Peyer's patch (tissue), 4 donors: ENCODE results near the gene PC. TPM values are rescaled to one million over a fixed set of nuclear protein-coding genes. Genes with fewer than 3 reads are reported as not detected.

Source experiments
- DNase-seq, 3 donors: peaks; one replicate each; pipeline ENCODE4 v3.0.0-alpha.2; 2017 to 2019
- H3K27ac ChIP-seq, 4 donors: fragments of 200-600 bp; sonication (generic); one replicate each; pipeline ENCODE4 v1.5.1; 2016 to 2019
- H3K27me3 ChIP-seq, 2 donors: fragments of 200-600 bp; sonication (generic); one replicate each; pipeline ENCODE4 v1.5.1; 2019
- H3K36me3 ChIP-seq, 3 donors: fragments of 200-600 bp; sonication (generic); one replicate each; pipeline ENCODE4 v1.5.1; 2016 to 2019
- H3K4me1 ChIP-seq, 4 donors: fragments of 200-600 bp; sonication (generic); one replicate each; pipeline ENCODE4 v1.5.1; 2016 to 2019
- H3K4me3 ChIP-seq, 4 donors: fragments of 200-600 bp; sonication (generic); 1 replicate in 3 of 4; 2 replicates in 1 of 4; pipeline ENCODE4 v1.5.1; 2016 to 2019; ENCODE audit warnings: mild to moderate bottlenecking in 1 of 4
- H3K9me3 ChIP-seq, 4 donors: fragments of 200-600 bp; sonication (generic); one replicate each; pipeline ENCODE4 v1.5.1; 2016 to 2019; ENCODE audit warnings: mild to moderate bottlenecking in 1 of 4
- CTCF ChIP-seq, 6 experiments: fragments of 450-650 bp in 4 of 6; fragments of 200-600 bp in 2 of 6; sonication (generic) in 1 of 6; IDR thresholded peaks; one replicate each; pipeline ENCODE4 v1.5.1; 2017 to 2019; ENCODE audit warnings: antibody characterized with exemption in 6 of 6, mild to moderate bottlenecking in 3 of 6, moderate library complexity in 1 of 6
- POLR2A ChIP-seq, 2 donors: fragments of 450-650 bp; IDR thresholded peaks; one replicate each; pipeline ENCODE4 v1.5.1; 2017; ENCODE audit warnings: antibody characterized with exemption in 2 of 2, mild to moderate bottlenecking in 2 of 2, moderate library complexity in 2 of 2
- total RNA-seq, 4 donors: library from RNA; depleted of rRNA; stranded (reverse); fragments of >200 nt; gene quantifications; one replicate each; pipeline ENCODE4 v1.1.0, GENCODE V29; 2016

PC gene
- total RNA-seq, 4 donors from 2014 or later, result 15.7 to 88.9 (median 77.2) TPM

GRCh38 chr11:66912911-66913310, 45.3 kb downstream of the PC start:
- Histone ChIP-seq H3K4me1 (no peaks in the 10 kb centered on the region), H3K9me3 (no peaks in the 10 kb centered on the region), H3K27me3 (no peaks in the 10 kb centered on the region), H3K4me3 (no peak overlapping the region), H3K36me3 (no peaks in the 10 kb centered on the region), H3K27ac (no peak overlapping the region)
- DNase-seq, result no peak
- TF ChIP-seq POLR2A (IDR thresholded peaks at IDR 0.05) (no peak), CTCF (IDR thresholded peaks at IDR 0.05) (no peak)

GRCh38 chr11:66912361-66912760, 45.8 kb downstream of the PC start:
- Histone ChIP-seq H3K4me3 (no peak overlapping the region), H3K27me3 (no peaks in the 10 kb centered on the region), H3K9me3 (no peaks in the 10 kb centered on the region), H3K27ac (no peak overlapping the region), H3K4me1 (no peaks in the 10 kb centered on the region), H3K36me3 (no peaks in the 10 kb centered on the region)
- no peak for DNase-seq
- TF ChIP-seq POLR2A (IDR thresholded peaks at IDR 0.05) (no peak), CTCF (IDR thresholded peaks at IDR 0.05) (no peak)

DNA sequence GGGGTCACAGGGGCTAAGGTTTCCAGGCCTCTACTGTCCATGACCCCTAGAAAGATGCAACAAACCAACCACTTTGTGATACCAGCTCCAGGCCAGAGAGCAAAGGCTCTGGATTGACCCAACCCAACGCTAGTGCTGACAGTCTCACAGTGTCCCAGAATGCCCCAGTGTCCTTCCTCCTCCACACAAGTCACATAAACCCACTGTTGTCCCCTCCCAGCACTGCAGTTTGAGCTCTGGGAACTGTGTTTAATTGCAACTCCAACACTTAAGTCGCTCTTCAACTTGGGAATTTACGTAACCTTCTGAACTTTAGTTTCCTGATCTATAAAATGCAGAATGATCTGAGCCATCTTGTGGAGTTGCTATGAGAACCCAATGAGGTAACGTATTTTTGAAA, 47.5 kb downstream of the PC start:
- Histone ChIP-seq H3K27ac (no peak overlapping the region), H3K27me3 (no peaks in the 10 kb centered on the region), H3K4me3 (no peak overlapping the region), H3K9me3 (no peaks in the 10 kb centered on the region), H3K4me1 (no peaks in the 10 kb centered on the region), H3K36me3 (no peaks in the 10 kb centered on the region)
- no peak for TF ChIP-seq CTCF (IDR thresholded peaks at IDR 0.05)
- TF ChIP-seq POLR2A (IDR thresholded peaks at IDR 0.05), result no peak
- DNase-seq, result no peak

GRCh38 chr11:66910016-66910415, 48.2 kb downstream of the PC start:
- H3K4me1 ChIP-seq, result no peaks in the 10 kb centered on the region
- H3K27me3 ChIP-seq, result no peaks in the 10 kb centered on the region
- no peaks in the 10 kb centered on the region for H3K36me3 ChIP-seq
- no peak for DNase-seq
- H3K4me3 ChIP-seq, result no peak overlapping the region
- no peaks in the 10 kb centered on the region for H3K9me3 ChIP-seq
- no peak overlapping the region for H3K27ac ChIP-seq
- no peak for TF ChIP-seq POLR2A (IDR thresholded peaks at IDR 0.05)
- no peak for TF ChIP-seq CTCF (IDR thresholded peaks at IDR 0.05)

- Histone ChIP-seq H3K4me1 (no peaks in the 10 kb centered on the region), H3K27ac (no peak overlapping the region)
- DNase-seq, result no peak
Measured at GRCh38 chr11:66909181-66909580, 49.0 kb downstream of the PC start.

More at GRCh38 chr11:66909181-66909580, 49.0 kb downstream of the PC start:
- Histone ChIP-seq H3K27me3 (no peaks in the 10 kb centered on the region), H3K9me3 (no peaks in the 10 kb centered on the region), H3K36me3 (no peaks in the 10 kb centered on the region), H3K4me3 (no peak overlapping the region)
- TF ChIP-seq CTCF (IDR thresholded peaks at IDR 0.05) (no peak), POLR2A (IDR thresholded peaks at IDR 0.05) (no peak)
